HFFc6 (cell line): ENCODE data around the gene TPST1. TPM values are rescaled to one million over a fixed set of nuclear protein-coding genes. Genes with fewer than 3 reads are reported as not detected.
"Not testable (repeated sequence)": the region's sequence is repeated elsewhere in the genome, so short reads cannot be mapped to it uniquely, and the experiment has no call there.

Experiments used
- DNase-seq: peaks from one replicate; pipeline ENCODE4 v3.0.0-alpha.2; 2018
- H3K27ac Mint-ChIP-seq: 2 replicates; pipeline ENCODE4 v1.8.0; 2020; ENCODE audit warnings: mild to moderate bottlenecking, mixed read lengths
- H3K27me3 Mint-ChIP-seq: 2 replicates; pipeline ENCODE4 v1.8.0; 2021; ENCODE audit warnings: mild to moderate bottlenecking, moderate library complexity, mixed read lengths; ENCODE audit not compliant: insufficient read depth
- H3K36me3 Mint-ChIP-seq: 2 replicates; pipeline ENCODE4 v1.8.0; 2021; ENCODE audit warnings: low read depth, mixed read lengths
- H3K4me1 Mint-ChIP-seq: 2 replicates; pipeline ENCODE4 v1.8.0; 2020; ENCODE audit warnings: low read depth, mixed read lengths
- H3K4me3 Mint-ChIP-seq: 2 replicates; pipeline ENCODE4 v1.8.0; 2020; ENCODE audit warnings: mild to moderate bottlenecking, moderate library complexity, mixed read lengths
- H3K9me3 Mint-ChIP-seq: 2 replicates; pipeline ENCODE4 v1.8.0; 2020; ENCODE audit warnings: mild to moderate bottlenecking, mixed read lengths
- CTCF ChIP-seq: fragments of 200-600 bp; sonication (generic); IDR thresholded peaks from 2 replicates; pipeline ENCODE4 v1.5.0; 2021; ENCODE audit warnings: antibody characterized with exemption, mild to moderate bottlenecking
- total RNA-seq, 6 experiments: library from RNA; stranded (reverse); fragmentation: NEBNext Ultra II Directional; extraction: Animal tissue kit (Norgen Biotek cat#: 25700); gene quantifications; 2 replicates in 1 of 6; 3 replicates in 5 of 6; pipeline ENCODE4 v1.2.3, GENCODE V29; 2021

Gene TPST1
- total RNA-seq, 6 experiments from 2014 or later: 21.7 to 36.1 (median 29.2) TPM

- Mint-ChIP-seq H3K4me3 (no peak overlapping the region), H3K27me3 (no peaks in the 10 kb centered on the region), H3K27ac (no peak overlapping the region), H3K9me3 (no peaks in the 10 kb centered on the region), H3K36me3 (peaks cover 5% of the 10 kb centered on the region; the same call in 1 of the 2 replicates), H3K4me1 (peaks cover 30% of the 10 kb centered on the region)
- TF ChIP-seq CTCF: no peak
- no peak for DNase-seq
Measured at GRCh38 chr7:66216687-66217086, 11.6 kb downstream of the TPST1 start.

GRCh38 chr7:66219805-66220204 lies 14.7 kb downstream of the TPST1 start:
- no peaks in the 10 kb centered on the region for H3K27me3 Mint-ChIP-seq
- peaks cover 15% of the 10 kb centered on the region for H3K4me1 Mint-ChIP-seq
- no peak overlapping the region for H3K4me3 Mint-ChIP-seq
- no peak overlapping the region for H3K27ac Mint-ChIP-seq
- TF ChIP-seq CTCF: no peak
- peaks cover 5% of the 10 kb centered on the region; the same call in 1 of the 2 replicates for H3K36me3 Mint-ChIP-seq
- no peak for DNase-seq
- no peaks in the 10 kb centered on the region for H3K9me3 Mint-ChIP-seq

GRCh38 chr7:66221442-66221841 lies 16.3 kb downstream of the TPST1 start:
- no peak overlapping the region; the same call in 1 of the 2 replicates for H3K27ac Mint-ChIP-seq
- no peaks in the 10 kb centered on the region for H3K9me3 Mint-ChIP-seq
- no peak overlapping the region for H3K4me3 Mint-ChIP-seq
- no peaks in the 10 kb centered on the region for H3K27me3 Mint-ChIP-seq
- DNase-seq: no peak
- no peak for TF ChIP-seq CTCF
- H3K36me3 Mint-ChIP-seq: no peaks in the 10 kb centered on the region
- peaks cover 15% of the 10 kb centered on the region for H3K4me1 Mint-ChIP-seq

- Mint-ChIP-seq H3K27me3 (no peaks in the 10 kb centered on the region), H3K27ac (no peak overlapping the region), H3K4me1 (no peaks in the 10 kb centered on the region), H3K9me3 (peaks cover 11% of the 10 kb centered on the region; the same call in 1 of the 2 replicates), H3K4me3 (no peak overlapping the region), H3K36me3 (peaks cover 21% of the 10 kb centered on the region)
- no peak for TF ChIP-seq CTCF
- no peak for DNase-seq
Measured at GRCh38 chr7:66227808-66228207, 22.7 kb downstream of the TPST1 start.

- not testable (repeated sequence) for H3K27me3 Mint-ChIP-seq, H3K27ac Mint-ChIP-seq, H3K4me3 Mint-ChIP-seq, DNase-seq
- peaks cover 12% of the 10 kb centered on the region for H3K4me1 Mint-ChIP-seq
- H3K9me3 Mint-ChIP-seq: peaks cover 11% of the 10 kb centered on the region
- peaks cover 36% of the 10 kb centered on the region for H3K36me3 Mint-ChIP-seq
Measured at GRCh38 chr7:66231326-66232216, 26.4 kb downstream of the TPST1 start.

GRCh38 chr7:66233638-66234037 lies 28.5 kb downstream of the TPST1 start:
- TF ChIP-seq CTCF: no peak
- H3K36me3 Mint-ChIP-seq: peaks cover 29% of the 10 kb centered on the region
- peaks cover 11% of the 10 kb centered on the region for H3K9me3 Mint-ChIP-seq
- H3K27ac Mint-ChIP-seq: no peak overlapping the region
- no peak for DNase-seq
- H3K27me3 Mint-ChIP-seq: no peaks in the 10 kb centered on the region
- peaks cover 33% of the 10 kb centered on the region for H3K4me1 Mint-ChIP-seq
- H3K4me3 Mint-ChIP-seq: no peak overlapping the region
